ENCODE results near the gene COBL.

The COBL gene

DNA sequence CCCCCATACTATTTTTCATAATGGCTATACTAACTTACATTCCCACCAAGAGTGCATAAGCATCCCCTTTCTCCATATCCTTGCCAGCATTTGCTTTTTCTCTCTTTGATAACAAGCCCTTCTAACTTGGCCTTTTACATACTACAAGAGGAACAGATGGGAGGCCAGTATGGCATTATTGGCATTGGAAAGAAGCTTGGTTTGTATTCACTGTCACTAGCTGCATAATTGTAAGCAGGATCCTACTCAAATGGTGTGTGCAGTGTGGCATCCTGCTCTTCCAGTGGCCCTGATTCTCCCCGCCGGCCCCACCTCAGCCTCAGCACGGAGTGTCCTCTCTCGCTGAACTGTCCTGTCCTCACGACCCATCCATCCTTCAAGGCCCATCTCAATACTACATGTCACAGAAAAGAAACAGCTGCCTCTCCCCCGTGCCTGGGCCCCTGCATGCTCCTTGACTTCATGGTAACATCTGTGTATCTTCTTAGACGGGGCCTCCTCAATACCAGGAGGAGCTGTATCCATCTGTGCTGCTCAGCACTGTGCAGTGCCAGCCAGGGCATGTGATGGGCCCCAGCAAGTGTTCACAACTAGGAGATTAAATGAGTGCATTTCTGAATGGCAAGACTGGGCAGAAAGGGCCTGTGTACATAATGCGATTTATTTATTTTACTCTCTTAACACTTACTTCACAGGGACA lies 205.2 kb downstream of the COBL start:
- no peak overlapping the region for H3K4me3 ChIP-seq (ENCODE audit: low read depth, low read length)
- TF ChIP-seq, protein P1, sequence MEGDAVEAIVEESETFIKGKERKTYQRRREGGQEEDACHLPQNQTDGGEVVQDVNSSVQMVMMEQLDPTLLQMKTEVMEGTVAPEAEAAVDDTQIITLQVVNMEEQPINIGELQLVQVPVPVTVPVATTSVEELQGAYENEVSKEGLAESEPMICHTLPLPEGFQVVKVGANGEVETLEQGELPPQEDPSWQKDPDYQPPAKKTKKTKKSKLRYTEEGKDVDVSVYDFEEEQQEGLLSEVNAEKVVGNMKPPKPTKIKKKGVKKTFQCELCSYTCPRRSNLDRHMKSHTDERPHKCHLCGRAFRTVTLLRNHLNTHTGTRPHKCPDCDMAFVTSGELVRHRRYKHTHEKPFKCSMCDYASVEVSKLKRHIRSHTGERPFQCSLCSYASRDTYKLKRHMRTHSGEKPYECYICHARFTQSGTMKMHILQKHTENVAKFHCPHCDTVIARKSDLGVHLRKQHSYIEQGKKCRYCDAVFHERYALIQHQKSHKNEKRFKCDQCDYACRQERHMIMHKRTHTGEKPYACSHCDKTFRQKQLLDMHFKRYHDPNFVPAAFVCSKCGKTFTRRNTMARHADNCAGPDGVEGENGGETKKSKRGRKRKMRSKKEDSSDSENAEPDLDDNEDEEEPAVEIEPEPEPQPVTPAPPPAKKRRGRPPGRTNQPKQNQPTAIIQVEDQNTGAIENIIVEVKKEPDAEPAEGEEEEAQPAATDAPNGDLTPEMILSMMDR (IDR thresholded peaks at IDR 0.05; ENCODE audit: low read depth, low read length, missing control alignments) = no peak
- in situ Hi-C loops (cut with HindIII; ENCODE audit: low sequenced_read_pairs) = no loop called here
- no peak for DNase-seq (ENCODE audit: low read depth)

GRCh38 chr7:51108134-51108533 lies 208.5 kb downstream of the COBL start:
- DNase-seq (ENCODE audit: low read depth) = no peak
- no peak overlapping the region for H3K4me3 ChIP-seq (ENCODE audit: low read depth, low read length)
- TF ChIP-seq, protein P1 (IDR thresholded peaks at IDR 0.05; ENCODE audit: low read depth, low read length, missing control alignments) = no peak
- in situ Hi-C loops (cut with HindIII; ENCODE audit: low sequenced_read_pairs) = no loop called here

DNA sequence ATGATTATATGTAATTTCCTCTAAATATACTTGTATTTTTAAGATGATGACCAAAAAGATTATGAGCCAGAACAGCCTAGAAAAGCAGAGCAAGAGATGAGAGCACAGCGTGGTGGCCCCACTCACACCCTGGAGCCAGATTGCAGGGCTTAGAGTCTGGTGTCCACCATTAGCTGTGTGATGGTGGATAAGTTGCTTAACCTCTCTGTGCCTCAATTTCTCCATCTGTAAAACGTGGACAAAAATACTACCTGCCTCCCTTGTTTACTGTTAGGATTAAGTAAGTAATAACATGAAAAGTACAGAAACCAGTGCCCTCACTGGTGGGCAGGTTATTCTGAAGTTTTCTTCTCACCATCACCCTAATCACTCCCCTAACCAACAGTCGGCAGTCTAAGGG lies 212.3 kb downstream of the COBL start:
- in situ Hi-C loops (cut with HindIII; ENCODE audit: low sequenced_read_pairs) = no loop called here
- DNase-seq (ENCODE audit: low read depth) = no peak
- TF ChIP-seq, protein P1 (IDR thresholded peaks at IDR 0.05; ENCODE audit: low read depth, low read length, missing control alignments) = no peak
- H3K4me3 ChIP-seq (ENCODE audit: low read depth, low read length) = no peak overlapping the region

DNA sequence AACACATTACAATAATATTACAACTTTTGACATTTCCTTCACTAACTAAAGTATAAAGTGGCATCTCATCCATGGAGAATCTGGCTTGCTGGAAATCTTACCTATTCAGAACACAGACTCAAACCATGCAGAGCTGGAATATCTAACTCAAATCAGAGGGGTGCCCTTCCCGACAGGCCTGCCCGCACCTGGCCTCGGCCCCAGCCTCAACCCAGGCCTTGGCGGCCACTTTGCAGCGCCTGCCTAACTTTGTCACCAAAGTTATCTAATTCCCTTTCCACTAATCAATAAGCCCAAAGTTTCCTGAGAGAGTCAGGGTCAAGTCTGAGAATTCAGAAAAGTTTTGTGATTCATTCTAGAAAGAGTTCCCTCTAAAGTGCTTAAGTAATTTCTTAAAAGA lies 212.9 kb downstream of the COBL start:
- no peak for DNase-seq (ENCODE audit: low read depth)
- TF ChIP-seq, protein P1 (IDR thresholded peaks at IDR 0.05; ENCODE audit: low read depth, low read length, missing control alignments) = no peak
- in situ Hi-C loops (cut with HindIII; ENCODE audit: low sequenced_read_pairs) = no loop called here
- H3K4me3 ChIP-seq (ENCODE audit: low read depth, low read length) = no peak overlapping the region

DNA sequence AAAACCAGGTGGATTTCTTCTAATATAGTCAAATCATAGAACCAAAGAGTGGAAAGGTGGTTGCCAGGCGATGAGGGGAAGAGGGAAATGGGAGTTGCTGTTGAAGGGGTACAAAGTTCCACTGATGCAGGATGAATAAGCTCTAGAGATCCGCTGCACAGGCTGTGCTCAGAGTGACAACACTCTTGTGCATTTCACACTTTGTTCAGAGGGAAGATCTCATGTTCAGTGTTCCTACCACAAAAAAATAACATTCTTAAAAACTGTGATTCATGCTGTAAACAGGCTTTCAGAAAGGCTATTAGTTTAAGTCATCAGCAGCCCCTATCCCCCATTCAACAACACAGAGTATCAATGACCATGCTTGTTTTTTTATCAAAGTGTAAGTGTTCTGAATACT lies 213.8 kb downstream of the COBL start:
- in situ Hi-C loops (cut with HindIII; ENCODE audit: low sequenced_read_pairs) = no loop called here
- no peak for DNase-seq (ENCODE audit: low read depth)
- TF ChIP-seq, protein P1 (IDR thresholded peaks at IDR 0.05; ENCODE audit: low read depth, low read length, missing control alignments) = no peak

GRCh38 chr7:51101111-51101757 lies 215.4 kb downstream of the COBL start:
- no peak overlapping the region for H3K4me3 ChIP-seq (ENCODE audit: low read depth, low read length)
- in situ Hi-C loops (cut with HindIII; ENCODE audit: low sequenced_read_pairs) = no loop called here
- DNase-seq (ENCODE audit: low read depth) = no peak
- TF ChIP-seq, protein P1 (IDR thresholded peaks at IDR 0.05; ENCODE audit: low read depth, low read length, missing control alignments) = no peak

More for the DNA sequence above, 213.8 kb downstream of the COBL start:
- H3K4me3 ChIP-seq (ENCODE audit: low read depth, low read length) = no peak overlapping the region
